GM19468 (cell line): ENCODE measurements around the gene CEACAM16.

Source experiments
- ATAC-seq: cut with Tn5 transposase; IDR thresholded peaks from one replicate; pipeline ENCODE4 v1.9.1; 2021; ENCODE audit warnings: mild to moderate bottlenecking, moderate library complexity, moderate number of reproducible peaks; ENCODE audit not compliant: unreplicated experiment; ENCODE audit errors: extremely low read depth

CEACAM16 gene

GRCh38 chr19:44722131-44723121, 23.5 kb downstream of the CEACAM16 start:
- no peak for ATAC-seq

- ATAC-seq = no peak
Measured at GRCh38 chr19:44723299-44723951, 24.5 kb downstream of the CEACAM16 start.

- ATAC-seq = no peak
Measured at GRCh38 chr19:44723952-44724319, 25.0 kb downstream of the CEACAM16 start.

- ATAC-seq = no peak
Measured at GRCh38 chr19:44725251-44725650, 26.3 kb downstream of the CEACAM16 start.

- ATAC-seq = no peak
Measured at GRCh38 chr19:44725684-44726083, 26.7 kb downstream of the CEACAM16 start.

GRCh38 chr19:44726465-44726864, 27.5 kb downstream of the CEACAM16 start:
- ATAC-seq = no peak

- ATAC-seq = no peak
Measured at GRCh38 chr19:44728178-44728577, 29.2 kb downstream of the CEACAM16 start.

GRCh38 chr19:44729516-44730033, 30.6 kb downstream of the CEACAM16 start:
- ATAC-seq = no peak

GRCh38 chr19:44731081-44731480, 32.1 kb downstream of the CEACAM16 start:
- no peak for ATAC-seq

- no peak for ATAC-seq
Measured at GRCh38 chr19:44731622-44732021, 32.7 kb downstream of the CEACAM16 start.

GRCh38 chr19:44732235-44733014, 33.5 kb downstream of the CEACAM16 start:
- no peak for ATAC-seq

- ATAC-seq = no peak
Measured at GRCh38 chr19:44734357-44734756, 35.4 kb downstream of the CEACAM16 start.

- no peak for ATAC-seq
Measured at GRCh38 chr19:44735011-44735410, 36.1 kb downstream of the CEACAM16 start.

GRCh38 chr19:44737238-44738071, 38.5 kb downstream of the CEACAM16 start:
- ATAC-seq = no peak

- no peak for ATAC-seq
Measured at GRCh38 chr19:44738136-44738535, 39.2 kb downstream of the CEACAM16 start.

GRCh38 chr19:44738603-44739558, 39.9 kb downstream of the CEACAM16 start:
- no peak for ATAC-seq

GRCh38 chr19:44740351-44740824, 41.4 kb downstream of the CEACAM16 start:
- no peak for ATAC-seq

- ATAC-seq = no peak
Measured at GRCh38 chr19:44741258-44741731, 42.3 kb downstream of the CEACAM16 start.
